ENCODE results near the gene CCDC7.
"Not testable (repeated sequence)": the region's sequence is repeated elsewhere in the genome, so short reads cannot be mapped to it uniquely, and the experiment has no call there.

CCDC7 gene

GRCh38 chr10:32459051-32459698 lies 13.2 kb downstream of the CCDC7 start:
- peak; percentile 85 for DNase-seq

- no peak for DNase-seq
Measured at GRCh38 chr10:32461203-32461602, 15.3 kb downstream of the CCDC7 start.

GRCh38 chr10:32471232-32471631 lies 25.3 kb downstream of the CCDC7 start:
- DNase-seq = no peak

GRCh38 chr10:32477499-32477898 lies 31.6 kb downstream of the CCDC7 start:
- DNase-seq = no peak

- DNase-seq = no peak
Measured at GRCh38 chr10:32481606-32482005, 35.7 kb downstream of the CCDC7 start.

GRCh38 chr10:32483019-32483502 lies 37.1 kb downstream of the CCDC7 start:
- not testable (repeated sequence) for DNase-seq

- not testable (repeated sequence) for DNase-seq
Measured at GRCh38 chr10:32488038-32488437, 42.1 kb downstream of the CCDC7 start.

GRCh38 chr10:32489158-32489557 lies 43.2 kb downstream of the CCDC7 start:
- DNase-seq = no peak

GRCh38 chr10:32489901-32490300 lies 44.0 kb downstream of the CCDC7 start:
- no peak for DNase-seq

- DNase-seq = not testable (repeated sequence)
Measured at GRCh38 chr10:32494562-32494961, 48.6 kb downstream of the CCDC7 start.

- DNase-seq = not testable (repeated sequence)
Measured at GRCh38 chr10:32500136-32500535, 54.2 kb downstream of the CCDC7 start.

GRCh38 chr10:32501906-32502305 lies 56.0 kb downstream of the CCDC7 start:
- no peak for DNase-seq

- DNase-seq = not testable (repeated sequence)
Measured at GRCh38 chr10:32505762-32506420, 60.0 kb downstream of the CCDC7 start.

- DNase-seq = no peak
Measured at GRCh38 chr10:32511599-32511998, 65.7 kb downstream of the CCDC7 start.

- no peak for DNase-seq
Measured at GRCh38 chr10:32516567-32517495, 70.9 kb downstream of the CCDC7 start.

GRCh38 chr10:32530231-32530630 lies 84.3 kb downstream of the CCDC7 start:
- DNase-seq = no peak

GRCh38 chr10:32538256-32538655 lies 92.3 kb downstream of the CCDC7 start:
- DNase-seq = no peak

- DNase-seq = no peak
Measured at GRCh38 chr10:32540691-32541470, 94.9 kb downstream of the CCDC7 start.

GRCh38 chr10:32548208-32548607 lies 102.3 kb downstream of the CCDC7 start:
- no peak for DNase-seq

GRCh38 chr10:32556783-32557395 lies 110.9 kb downstream of the CCDC7 start:
- no peak for DNase-seq

- DNase-seq = not testable (repeated sequence)
Measured at GRCh38 chr10:32562695-32563094, 116.8 kb downstream of the CCDC7 start.

- DNase-seq = no peak
Measured at GRCh38 chr10:32577448-32577847, 131.5 kb downstream of the CCDC7 start.
